Hypothalamus (tissue), 51 donors: Measurements from ENCODE around the gene TNFRSF13B.
"Not testable (repeated sequence)": the region's sequence is repeated elsewhere in the genome, so short reads cannot be mapped to it uniquely, and the experiment has no call there.

ENCODE experiments used
- DNase-seq, 51 donors: peaks; one replicate each; lab custom pipeline; 2025; lab: John Stamatoyannopoulos, UW

TNFRSF13B gene

GRCh38 chr17:17007891-17008290, 36.0 kb upstream of the TNFRSF13B start:
- DNase-seq: not testable (repeated sequence)

DNA sequence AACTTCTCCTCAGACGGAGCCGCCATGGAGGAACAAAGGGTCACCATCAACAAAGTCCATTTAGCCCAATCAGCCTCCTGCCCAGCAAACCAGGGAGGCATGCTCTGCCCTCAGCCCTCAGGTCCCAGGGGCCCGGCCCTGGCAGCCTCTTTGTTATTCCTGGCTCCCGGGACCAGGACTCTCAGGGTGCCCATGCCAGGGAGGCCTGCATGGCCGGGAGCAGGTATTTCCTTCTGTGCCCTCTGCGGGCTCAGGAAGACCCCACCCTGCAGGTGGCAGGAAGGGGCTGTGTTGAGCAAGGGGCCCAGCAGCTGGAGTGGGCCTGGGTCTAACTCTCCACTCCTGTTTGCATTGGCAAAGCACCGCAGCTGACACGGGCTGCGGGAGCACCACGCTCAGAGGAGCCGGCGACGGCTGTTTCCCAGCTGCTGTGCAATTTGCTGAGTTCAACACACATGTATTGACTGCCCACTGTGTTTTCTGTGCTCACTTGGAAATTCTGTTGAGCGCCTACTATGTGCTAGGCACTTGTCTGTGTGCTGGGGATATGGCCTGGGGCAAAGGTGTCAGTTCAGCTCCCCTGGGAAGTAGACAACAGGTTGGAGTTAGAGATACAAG, 33.2 kb upstream of the TNFRSF13B start:
- DNase-seq: not testable (repeated sequence)

GRCh38 chr17:17004251-17004996, 32.5 kb upstream of the TNFRSF13B start:
- no peak for DNase-seq

- DNase-seq: not testable (repeated sequence)
Measured at GRCh38 chr17:17002731-17003715, 31.1 kb upstream of the TNFRSF13B start.

- DNase-seq: peak in 43 of 51 donors; percentile 16 to 83 (median 56)
Measured at GRCh38 chr17:17001874-17002520, 30.1 kb upstream of the TNFRSF13B start.

- no peak for DNase-seq
Measured at GRCh38 chr17:17001076-17001777, 29.3 kb upstream of the TNFRSF13B start.

- no peak for DNase-seq
Measured at GRCh38 chr17:16999931-17000625, 28.2 kb upstream of the TNFRSF13B start.

- no peak for DNase-seq
Measured at GRCh38 chr17:16997514-16998429, 25.9 kb upstream of the TNFRSF13B start.

GRCh38 chr17:16996726-16997125, 24.8 kb upstream of the TNFRSF13B start:
- DNase-seq: not testable (repeated sequence)

GRCh38 chr17:16995930-16996329, 24.0 kb upstream of the TNFRSF13B start:
- no peak for DNase-seq

DNA sequence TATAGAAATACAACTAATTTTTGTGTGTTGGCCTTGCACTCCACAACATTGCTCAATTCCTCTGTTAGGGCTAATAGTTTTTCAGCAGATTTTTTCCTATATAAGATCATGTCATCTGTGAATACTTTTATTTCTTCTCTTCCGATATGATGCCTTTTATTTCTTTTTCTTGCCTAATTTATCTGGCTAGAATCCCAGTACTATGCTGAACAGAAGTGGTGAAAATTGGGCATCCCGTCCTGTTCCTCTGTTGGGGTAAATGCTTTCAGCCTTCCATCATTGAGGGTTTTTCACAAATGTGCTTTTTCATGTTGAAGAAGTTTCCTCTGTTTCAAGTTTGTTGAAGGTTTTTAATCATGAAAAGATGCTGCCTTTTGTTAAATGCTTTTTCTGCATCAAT, 22.7 kb upstream of the TNFRSF13B start:
- DNase-seq: no peak

DNA sequence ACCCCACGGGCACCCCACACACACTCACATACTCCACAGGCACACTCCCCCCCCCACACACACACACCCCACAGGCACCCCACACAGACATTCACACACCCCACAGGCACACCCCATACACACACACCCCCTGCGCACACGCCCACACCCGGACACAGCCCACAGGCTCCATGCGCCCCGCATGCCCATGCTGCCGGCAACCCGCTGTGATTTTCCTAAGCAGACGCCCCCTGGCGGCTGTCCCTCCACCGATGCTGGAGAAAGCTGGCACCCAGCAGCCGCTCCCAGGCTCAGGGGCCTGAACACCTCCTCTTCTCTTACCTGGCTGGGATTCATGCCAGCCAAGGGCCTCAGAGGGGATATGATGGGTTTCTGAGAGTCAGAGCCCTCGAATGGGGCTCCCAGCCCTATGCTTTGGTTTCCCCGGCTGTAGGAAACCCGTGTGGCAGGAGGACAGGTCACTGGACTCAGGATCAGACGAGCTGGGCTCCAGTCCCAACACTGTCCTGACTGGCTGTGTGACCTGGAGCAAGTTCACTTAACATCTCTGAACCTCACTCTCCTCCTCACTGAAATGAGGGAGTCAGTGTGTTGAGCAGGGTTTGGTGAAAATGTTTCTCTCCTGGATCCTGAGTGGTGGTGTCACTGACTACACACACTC, 19.6 kb upstream of the TNFRSF13B start:
- peak in 47 of 51 donors; percentile 15 to 88 (median 56) for DNase-seq

GRCh38 chr17:16989953-16990860, 18.3 kb upstream of the TNFRSF13B start:
- no peak for DNase-seq

DNA sequence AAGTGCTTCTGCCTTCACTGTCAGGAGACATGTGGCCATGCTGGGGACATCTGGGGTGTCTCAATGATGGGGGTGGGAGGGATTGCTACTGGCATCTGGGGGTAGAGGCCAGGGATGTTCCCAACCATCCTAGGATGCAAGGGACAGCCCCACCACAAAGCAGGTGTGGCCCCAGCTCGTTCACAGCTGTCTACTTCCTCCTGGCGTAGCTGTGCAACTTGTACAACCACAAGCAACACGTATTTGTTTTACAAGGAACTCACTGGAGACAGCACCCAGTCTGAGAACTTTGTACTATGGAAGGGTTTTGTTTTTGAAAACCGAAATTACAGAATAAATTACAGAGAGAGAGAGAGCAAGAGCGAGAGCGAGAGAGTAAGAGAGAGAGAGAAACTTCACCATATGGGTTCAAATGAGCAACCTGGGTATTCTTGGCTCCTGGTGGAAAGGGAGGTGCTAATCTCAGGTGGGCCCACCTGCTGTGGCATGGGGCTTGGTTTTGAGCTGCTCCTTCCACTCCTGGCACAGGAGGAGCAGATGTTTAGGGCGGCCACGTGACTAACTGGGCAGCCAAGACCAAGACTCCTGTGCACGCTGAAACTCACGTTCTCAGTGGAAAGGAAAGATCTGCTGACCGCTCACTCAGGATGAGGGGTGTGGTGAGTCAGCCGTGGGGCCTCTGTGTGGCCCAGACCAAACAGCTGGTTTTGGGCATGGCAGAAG, 17.5 kb upstream of the TNFRSF13B start:
- no peak for DNase-seq

DNA sequence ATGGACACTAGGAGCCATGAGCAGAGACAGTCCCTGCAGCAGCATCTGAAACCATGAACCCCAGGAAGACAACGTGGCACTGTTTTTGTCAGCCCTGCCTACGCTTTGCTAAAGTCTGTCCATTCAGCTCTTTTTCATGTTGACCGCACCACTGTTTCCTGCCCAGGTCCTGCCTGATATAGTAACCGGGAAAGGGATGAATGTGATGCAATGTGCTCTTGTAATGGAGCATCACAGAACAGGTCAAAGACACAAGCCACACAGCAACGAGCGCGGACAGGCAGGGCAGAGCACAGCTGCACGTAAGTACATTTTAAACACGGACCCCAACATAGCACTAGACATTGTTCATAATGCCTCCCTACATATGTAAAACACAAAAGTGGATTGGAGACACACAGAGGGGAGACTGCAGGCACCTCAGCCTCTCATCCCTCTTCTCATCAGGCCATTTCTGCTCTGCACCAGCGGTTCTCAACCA, 16.9 kb upstream of the TNFRSF13B start:
- peak in 4 of 51 donors; percentile 5 to 59 (median 20) for DNase-seq
